Myocyte (in vitro differentiated cells): ENCODE results near the gene EXOC4. TPM values are rescaled to one million over a fixed set of nuclear protein-coding genes. Genes with fewer than 3 reads are reported as not detected.

Experiments
- DNase-seq: peaks from one replicate; pipeline ENCODE4 v3.0.0-alpha.2; 2012; ENCODE audit warnings: low read depth
- total RNA-seq: library from RNA; depleted of rRNA; stranded (reverse); fragments of >200 nt; gene quantifications from 2 replicates; pipeline ENCODE4 v1.2.3, GENCODE V29; 2014

EXOC4 gene
- total RNA-seq, 1 donor from 2014 or later = 106 TPM

DNA sequence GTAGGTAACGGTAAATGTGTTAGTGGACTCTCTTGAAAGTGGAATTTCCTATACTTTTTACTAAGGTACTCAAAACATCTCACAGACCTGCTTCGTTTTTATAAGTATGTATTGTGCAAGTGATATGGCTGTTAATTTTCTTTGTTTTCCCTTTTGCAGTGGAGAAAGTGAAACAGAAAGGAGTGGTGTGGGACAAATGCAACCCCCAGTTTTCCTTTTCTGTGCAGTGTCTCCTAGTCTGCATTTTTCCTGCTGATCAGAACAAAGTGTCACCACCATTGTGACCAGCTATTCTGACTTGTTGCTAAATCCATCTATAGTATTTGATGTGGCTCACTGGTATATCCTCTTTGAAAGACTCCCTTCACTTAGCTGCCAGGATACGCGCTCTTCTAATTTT, 410.0 kb downstream of the EXOC4 start:
- DNase-seq = no peak

DNA sequence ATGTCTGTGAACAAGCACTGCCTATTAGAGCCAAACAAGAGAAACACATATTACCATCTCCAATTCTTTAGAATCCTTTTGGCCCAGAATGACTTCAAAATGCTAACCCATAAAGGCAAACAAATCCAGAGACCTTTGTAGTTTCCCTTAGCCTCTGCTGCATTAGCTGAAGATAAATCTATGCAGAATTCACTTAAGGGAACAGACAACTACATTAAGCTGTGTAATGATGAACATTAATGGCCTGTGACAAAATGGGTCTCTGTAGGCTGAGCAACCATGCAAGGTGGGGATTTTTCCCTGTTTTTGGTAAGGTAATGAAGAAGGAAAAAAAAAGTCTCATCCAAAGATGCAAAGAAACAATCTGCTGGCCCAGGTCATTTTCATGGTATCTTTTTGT, 411.6 kb downstream of the EXOC4 start:
- DNase-seq = no peak

DNA sequence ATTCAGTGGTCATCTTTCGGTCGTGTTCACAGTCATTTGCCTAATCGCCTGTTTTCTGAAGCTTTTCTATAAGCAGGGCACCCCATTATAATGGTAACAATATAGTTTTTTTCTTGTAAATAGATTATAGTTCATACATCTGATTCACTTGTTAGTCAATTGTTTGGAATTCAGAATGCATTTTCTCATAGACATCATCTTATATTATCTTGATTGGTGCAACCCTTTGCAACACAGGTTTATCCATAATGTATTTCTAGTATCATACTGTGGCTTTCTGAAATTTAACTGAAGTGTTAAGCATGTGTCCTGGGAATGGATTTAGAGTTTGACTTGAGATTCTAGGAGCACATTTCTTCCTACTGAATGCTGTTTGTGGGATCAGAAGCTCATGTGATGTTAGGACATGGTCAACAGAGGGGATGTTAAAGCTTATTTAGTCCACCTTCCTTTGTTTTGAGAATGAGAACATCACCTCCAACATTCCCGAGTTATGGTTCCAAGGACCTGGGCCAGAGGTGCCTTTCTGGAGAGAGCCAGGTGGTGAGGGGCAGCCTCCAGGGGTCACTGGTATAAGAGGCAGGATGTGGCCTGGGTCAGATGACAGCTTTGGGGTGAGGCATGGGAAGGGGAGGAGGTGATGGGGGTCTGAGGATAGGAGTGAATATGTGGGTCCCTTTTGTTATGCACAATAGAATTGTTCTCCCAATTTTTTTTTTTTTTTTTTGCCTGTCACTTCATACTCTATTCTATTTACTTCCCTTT, 415.6 kb downstream of the EXOC4 start:
- no peak for DNase-seq

DNA sequence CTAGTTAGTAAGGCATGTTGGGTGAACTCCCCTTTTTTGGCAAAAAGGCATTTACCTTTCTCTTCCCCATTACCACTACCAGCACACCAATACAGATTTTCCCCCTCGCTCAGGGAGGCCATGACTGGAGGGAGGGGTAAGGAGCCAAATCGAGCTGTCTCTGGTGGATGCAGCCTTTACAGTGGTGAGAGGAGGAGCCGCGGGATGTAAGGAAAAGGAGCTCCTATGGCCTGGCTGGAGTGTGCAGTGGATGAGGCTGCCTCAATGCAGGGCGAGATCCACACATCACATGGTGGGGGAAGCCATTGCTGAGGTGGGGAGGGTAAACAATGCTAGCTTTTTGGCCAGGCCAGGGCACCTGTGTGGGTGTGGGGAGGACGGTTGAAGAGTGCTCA, 416.2 kb downstream of the EXOC4 start:
- DNase-seq = no peak

DNA sequence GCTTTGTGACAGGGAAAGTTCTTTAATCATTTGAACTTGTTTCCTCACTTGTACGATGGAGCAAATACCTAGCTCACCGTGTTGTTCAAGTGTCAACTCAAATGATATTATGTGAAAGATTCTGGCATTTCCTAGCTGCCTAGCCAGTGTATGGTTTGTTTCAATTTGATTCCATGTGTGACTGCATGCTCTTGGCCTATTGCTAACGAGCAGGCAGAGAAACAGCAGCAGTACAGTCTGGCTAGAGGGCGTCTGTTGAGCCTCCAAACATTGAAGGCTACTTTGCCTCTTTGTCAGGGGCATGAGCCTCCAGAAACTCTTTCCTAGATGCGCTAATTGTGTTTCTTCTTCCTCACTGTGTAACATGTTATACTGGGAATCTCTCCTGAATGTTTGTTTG, 417.4 kb downstream of the EXOC4 start:
- no peak for DNase-seq

DNA sequence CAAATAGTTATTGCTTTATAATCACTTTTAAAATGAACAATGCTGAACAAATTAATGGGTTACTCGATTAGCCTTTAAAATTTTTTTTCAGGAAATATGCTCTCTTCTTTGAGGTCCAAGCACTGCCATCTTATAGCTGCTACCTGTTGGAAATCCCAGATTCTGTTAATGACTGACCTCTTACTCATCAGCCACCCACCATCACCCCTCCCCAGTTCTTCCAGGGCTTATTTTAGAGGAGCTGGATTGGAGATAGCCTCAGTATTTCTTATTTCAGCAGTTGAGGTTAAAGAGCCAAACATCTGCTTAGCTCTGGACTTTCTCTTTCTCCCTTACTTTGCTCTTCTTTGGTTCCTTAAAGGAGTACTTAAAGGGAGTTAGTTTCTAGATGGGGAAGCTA, 420.0 kb downstream of the EXOC4 start:
- DNase-seq = no peak

DNA sequence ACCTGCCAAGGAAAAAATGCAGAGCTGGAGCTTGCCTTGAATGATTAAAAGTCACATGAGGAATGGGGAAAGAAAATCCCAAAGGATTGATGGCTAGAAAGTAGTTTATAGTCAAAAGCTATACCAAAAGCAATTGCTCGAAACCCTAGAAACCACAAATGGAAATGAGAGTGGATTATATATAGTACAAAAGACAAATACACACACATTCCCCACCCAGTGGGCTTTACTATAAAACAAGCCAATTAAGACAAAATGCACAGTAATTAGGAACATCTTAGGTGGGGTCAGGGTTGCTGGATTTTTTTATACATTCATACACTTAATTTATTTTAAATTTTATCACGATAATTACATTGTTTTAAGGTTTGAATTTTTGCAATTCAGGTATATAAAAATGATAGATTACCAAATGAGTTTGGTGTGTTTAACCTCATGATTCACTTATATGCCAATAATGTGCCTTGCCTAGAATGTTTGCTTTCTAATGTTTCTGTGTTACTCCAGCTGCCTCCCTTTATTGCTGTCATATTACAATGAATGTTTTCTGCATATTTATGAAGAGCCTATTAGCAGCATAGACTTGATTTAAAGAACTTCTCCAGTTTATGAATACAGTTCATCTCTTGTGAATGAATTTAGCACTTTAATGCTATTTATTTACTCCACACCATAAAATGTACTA, 421.3 kb downstream of the EXOC4 start:
- DNase-seq = no peak

DNA sequence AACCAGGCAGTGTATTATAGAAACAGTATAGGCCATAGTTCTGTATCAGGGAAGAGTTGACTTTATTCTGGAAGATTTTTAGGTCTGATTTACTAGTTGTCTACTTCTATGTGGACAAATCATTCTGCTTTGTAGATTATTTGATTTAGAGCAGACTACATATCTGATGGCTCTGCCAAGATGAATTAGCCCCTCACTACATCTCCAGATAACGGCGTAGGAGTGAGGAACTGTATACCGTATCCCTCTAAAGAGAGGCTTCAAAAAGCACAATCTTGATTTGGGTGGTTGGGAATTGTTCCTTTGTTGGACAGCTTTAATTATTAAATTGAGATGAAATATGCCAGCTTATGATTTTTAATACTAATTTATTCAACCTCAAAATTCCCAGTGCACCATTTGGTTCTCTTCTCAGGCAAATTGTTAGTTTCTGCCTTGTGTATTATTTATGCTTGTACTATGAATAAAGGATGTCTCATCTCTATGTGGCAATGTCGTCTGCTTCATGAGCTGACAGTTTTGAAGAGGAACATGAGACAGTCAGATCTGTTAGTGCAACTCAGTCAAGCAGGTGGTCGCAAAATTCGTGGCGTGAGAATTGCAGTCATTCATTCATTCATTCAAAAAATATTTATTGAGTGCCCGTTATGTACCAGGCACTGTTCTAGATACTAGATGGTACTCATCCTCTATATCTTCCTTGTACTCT, 422.8 kb downstream of the EXOC4 start:
- peak; percentile 30 for DNase-seq

DNA sequence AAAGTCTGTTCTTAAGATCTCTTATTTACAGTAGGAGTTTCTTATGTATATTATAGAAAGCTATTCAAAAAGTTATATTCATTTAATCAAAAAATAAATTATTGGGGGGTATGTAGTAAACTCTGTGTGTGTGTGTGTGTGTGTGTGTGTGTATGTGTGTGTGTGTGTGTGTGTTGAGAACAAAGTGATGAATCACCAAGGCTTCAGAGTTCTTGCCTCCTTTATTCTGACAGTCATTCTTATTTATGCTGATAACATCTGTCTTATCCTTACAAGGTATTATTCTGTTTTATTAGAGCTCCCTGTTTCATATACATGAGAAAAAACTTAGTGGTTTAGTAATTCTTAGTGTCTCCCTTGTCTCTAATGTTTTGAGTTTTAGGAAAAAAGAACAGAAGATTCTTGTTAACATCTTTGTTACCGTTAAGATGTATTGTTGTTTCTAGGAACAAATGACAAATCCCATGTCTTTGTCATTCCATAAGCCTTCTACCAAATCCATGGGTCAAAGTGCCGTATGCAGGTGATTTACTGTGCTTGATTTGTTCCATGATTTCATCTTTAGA, 424.0 kb downstream of the EXOC4 start:
- DNase-seq = peak; percentile 37

DNA sequence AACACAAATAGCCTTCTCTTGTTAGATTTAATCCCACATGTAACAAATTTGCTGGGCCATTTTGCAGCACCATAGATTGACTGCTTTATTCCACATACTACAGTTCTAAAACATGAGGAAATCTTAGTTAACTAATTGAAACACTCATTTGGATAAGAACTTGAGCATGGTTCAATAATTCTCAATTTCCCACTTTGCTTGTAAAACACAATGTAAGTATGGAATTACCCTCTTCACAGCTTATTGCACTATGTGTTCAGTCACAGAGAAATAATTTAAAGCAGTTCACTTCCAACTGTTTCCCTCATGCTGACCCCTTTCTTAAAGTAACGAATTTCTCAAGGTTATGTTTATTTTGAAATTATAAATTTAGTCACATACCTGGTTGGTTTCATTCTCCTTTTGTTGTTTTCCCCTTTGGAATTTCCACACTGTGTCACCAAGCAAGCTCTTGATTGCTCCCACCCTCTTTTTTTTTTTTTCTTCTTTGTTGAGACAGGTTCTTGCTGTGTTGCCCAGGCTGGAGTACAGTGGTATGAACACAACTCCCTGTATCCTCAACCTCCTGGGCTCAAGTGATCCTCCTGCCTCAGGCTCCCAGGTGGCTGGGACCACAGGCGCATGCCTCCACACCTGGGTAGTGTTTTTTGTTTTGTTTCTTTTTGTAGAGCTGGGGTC, 425.4 kb downstream of the EXOC4 start:
- no peak for DNase-seq

DNA sequence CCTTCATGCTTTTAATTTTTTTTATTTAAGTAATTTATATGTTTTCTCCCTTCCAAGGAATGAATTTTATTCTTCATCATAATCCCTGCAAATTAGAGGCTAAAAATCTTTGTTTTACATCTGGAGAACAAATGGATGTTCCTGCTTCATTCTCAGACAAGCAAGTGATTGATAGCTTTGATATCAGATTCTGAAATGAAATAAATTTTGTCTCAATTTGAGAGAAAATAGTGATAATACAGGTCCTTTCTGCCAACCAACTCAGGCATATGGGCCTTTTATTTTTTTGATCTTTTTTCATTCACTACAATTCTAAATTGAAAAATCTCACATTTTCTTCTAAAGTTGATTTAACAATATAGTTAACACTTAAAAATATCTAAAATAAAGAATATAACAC, 427.1 kb downstream of the EXOC4 start:
- DNase-seq = no peak

DNA sequence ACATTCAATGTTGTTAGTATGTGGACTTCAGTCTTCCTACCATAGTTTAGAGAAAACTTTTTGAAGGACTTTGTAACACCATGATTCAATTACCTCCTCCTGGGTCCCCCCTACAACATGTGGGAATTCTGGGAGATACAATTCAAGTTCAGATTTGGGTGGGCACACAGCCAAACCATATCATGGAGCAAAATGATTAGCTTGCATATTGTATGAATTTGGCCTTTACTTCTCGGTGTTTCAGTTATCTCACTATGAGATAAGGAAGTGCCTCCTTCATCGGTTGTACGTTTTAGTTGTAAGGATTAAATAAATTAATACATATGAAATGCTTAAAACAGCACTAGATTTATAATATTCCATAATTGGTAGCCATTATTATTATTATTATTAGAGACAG, 428.7 kb downstream of the EXOC4 start:
- no peak for DNase-seq

DNA sequence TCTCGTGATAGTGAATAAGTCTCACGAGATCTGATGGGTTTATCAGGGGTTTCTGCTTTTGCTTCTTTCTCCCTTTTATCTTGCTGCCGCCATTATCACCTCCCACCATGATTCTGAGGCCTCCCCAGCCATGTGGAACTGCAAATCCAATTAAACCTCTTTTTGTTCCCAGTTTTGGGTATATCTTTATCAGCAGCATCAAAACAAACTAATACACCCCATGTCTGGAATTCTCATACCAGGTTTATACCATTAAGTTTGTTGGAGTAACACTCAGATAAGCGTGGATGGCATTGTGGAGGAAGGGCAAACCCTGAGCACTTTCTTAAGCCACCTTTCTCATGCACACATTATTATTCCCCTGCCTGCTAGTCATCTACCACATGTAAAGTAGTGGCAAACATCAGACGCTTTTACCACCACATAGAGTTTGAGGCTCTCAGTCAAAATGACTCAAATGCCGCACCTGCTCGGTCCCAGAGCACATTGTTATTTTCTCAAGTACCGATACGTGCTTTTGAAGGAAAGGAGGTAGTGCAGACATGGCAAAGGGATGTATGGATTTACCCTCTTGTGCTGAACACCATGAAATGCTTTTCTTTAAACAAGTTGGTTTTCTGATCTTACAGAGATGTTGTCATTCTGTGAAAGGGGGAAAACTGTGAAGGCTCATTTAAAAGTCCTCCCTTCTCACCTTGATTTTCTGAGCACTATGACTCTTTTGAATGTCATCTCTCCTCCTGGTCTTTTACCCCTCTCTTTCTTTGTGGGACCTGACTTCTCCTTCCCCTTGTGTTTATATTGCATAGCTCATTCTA, 429.7 kb downstream of the EXOC4 start:
- no peak for DNase-seq

DNA sequence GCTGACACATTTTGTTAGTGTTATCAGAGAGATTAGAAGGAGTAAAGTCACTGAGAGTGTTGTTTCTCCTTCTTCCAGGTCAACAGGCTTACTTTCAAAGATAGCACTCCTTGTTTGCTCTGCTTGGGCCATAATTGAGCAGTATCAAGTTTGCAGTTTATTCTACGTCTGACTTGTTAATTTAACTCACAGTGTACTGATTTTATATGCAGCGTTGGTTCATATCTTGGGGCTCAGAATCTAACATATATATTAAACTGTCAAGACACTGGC, 430.2 kb downstream of the EXOC4 start:
- DNase-seq = no peak

DNA sequence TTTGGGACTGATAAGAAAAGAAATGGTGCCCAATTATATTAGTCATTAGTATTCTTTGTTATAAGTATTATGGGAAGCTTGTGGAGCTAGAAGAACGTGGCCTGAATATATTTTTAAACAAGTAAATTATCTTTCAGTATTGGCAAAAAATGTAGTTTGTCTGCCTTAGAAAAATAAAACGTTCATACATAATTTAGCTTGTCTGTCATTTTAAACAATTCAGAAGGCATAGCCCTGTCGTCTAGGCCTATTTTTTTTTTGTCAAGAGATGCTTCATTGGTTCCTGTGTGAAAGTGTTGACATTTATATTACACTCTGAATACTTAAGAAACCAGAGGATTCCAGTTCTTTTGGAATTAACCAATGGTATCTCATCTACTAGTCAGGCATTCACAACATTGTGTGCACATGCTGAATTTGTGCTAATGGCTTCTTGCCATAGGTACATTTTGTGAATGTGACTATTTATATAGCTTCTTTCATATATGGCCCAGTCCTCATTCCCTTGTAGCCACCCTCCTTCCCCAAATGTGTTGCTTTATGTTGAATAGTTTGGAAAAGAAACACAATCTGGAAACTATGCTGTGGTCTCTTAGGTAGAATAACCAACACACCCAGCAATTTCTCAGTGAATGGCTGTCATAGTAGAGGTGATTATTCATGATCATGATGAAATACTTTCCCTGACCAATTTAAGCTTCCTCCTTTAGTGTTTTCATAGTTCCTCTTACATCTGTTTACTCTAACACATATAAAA, 435.8 kb downstream of the EXOC4 start:
- no peak for DNase-seq

DNA sequence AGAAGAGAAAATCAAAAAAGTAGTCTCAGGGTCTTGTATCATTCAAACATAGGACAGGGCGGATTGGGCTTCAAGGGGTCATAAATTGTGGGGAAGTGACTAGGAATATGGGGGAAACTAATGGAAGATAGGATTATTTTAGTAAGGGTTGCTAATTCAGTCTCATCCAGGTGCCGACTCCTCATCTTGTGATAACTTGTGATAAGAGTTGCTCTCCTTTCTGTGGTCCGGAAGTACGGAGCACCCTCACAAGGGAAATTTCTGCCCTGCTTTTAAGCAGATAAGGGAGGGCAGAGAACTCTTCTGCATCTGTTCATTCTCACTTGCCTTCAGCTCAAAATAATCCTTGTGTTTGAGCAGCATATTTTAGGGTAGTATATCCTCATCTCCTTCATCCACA, 437.9 kb downstream of the EXOC4 start:
- no peak for DNase-seq

DNA sequence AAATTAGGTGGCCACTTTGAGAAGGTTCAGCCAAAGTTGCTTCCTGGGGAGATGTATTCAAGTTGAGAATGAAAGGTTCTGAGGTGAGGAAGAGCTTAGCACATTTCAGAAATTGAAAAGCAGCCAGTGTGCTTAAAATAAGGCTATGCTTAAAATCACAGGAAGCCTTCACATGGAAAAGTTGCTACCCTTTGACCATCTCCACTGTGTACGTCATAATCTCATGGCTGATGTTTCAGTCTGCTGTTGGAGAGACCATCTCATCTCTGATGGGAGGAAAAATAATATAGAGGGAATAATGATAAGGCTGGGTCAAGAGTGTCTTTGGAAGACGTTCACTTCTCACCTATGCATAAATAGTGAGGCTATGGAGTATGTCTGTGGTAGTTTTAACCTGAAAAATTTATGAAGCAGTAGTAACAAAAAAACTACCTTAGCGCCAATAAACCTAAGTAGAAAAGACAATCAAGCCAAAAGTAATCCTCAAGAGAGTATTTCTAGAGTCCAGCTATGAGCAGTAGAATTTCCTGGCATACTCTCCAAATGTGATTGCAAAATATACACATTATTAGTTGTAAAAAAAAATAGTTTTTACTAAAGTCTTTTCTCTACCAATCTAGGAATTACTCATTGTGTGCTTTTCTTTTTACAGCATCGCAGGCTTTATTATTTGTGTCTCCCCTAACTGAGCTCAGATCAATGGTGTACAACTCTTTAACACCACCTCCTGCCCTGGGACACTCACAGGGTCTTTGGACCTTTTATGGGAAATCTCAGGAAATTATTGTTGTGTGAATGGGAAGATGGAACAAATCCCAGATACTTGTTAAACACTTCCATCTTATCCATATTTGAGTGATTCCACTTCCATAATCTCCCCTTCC, 439.1 kb downstream of the EXOC4 start:
- no peak for DNase-seq

DNA sequence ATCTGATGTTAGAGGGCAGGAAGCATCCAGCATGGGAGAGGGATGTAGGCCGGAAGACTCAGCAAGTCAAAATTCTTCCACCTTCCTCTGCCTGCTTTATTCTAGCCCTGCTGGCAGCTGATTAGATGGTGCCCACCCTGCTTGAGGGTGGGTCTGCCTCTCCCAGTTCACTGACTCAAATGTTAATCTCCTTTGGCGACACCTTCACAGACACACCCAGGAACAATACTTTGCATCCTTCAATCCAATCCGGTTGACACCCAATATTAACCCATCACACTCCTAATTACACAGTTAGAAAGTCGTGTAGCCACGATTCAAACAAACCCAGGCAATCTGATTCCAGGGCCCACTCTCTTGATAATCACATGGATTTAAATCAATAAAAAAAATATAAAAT, 440.4 kb downstream of the EXOC4 start:
- DNase-seq = no peak

DNA sequence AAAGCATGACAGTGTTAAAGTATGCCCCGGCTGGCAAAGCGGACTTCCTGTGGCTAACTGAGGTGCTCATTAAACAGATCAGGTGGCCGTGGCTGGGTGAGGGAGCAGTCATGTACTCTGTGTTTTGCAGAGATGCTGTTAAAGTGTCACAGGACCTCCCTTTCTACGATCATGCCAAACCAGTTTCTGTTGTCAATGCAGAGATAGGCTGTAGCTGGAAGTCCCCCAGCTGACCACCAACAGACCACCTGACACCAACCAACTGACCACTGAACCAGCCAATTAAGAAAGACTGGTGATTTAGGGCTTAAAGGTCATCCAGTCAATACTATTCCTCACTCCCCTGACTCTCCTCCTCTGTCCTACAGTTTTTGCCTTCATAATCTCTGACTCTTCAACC, 443.2 kb downstream of the EXOC4 start:
- DNase-seq = no peak
